Measurements from ENCODE around the gene BAZ2B.
"Not testable (repeated sequence)": the region's sequence is repeated elsewhere in the genome, so short reads cannot be mapped to it uniquely, and the experiment has no call there.

The BAZ2B gene

GRCh38 chr2:159633219-159633618 lies 16.9 kb upstream of the BAZ2B start:
- Histone ChIP-seq H3K4me2 (ENCODE audit: low read depth, low read length, poor library complexity, severe bottlenecking) (no peak overlapping the region), H3K9me3 (ENCODE audit: insufficient read depth, low read depth, low read length) (no peaks in the 10 kb centered on the region), H3F3A (ENCODE audit: low read depth) (no peaks in the 10 kb centered on the region), H3K4me1 (ENCODE audit: insufficient read depth, low read length, poor library complexity, severe bottlenecking) (no peaks in the 10 kb centered on the region), H3K9ac (ENCODE audit: low read depth, low read length, poor library complexity, severe bottlenecking) (no peak overlapping the region), H2AFZ (ENCODE audit: low read length) (no peak overlapping the region), H3K79me2 (ENCODE audit: insufficient read depth, low read length) (no peaks in the 10 kb centered on the region), H3K9me2 (replicated peaks; ENCODE audit: low read depth, low read length) (no peaks in the 10 kb centered on the region), H3K27me3 (ENCODE audit: insufficient read depth, low read length, poor library complexity, severe bottlenecking) (no peaks in the 10 kb centered on the region), H3K36me3 (ENCODE audit: insufficient read depth, low read length) (no peaks in the 10 kb centered on the region), H4K20me1 (ENCODE audit: insufficient read depth, low read length, poor library complexity, severe bottlenecking) (no peaks in the 10 kb centered on the region), H3K4me3 (ENCODE audit: low read length, poor library complexity, severe bottlenecking) (no peak overlapping the region)
- TF ChIP-seq EZH2phosphoT487 (IDR thresholded peaks at IDR 0.05; ENCODE audit: borderline replicate concordance) (no peak), CTCF (conservative IDR thresholded peaks at IDR 0.05; ENCODE audit: low read length) (no peak)

- not testable (repeated sequence) for H3K27me3 ChIP-seq (ENCODE audit: insufficient read depth, low read length, poor library complexity, severe bottlenecking); H3K4me2 ChIP-seq (ENCODE audit: low read depth, low read length, poor library complexity, severe bottlenecking); H4K20me1 ChIP-seq (ENCODE audit: insufficient read depth, low read length, poor library complexity, severe bottlenecking)
These were observed 9.3 kb upstream of the BAZ2B start for GRCh38 chr2:159625628-159626027.

GRCh38 chr2:159623436-159623835 lies 7.1 kb upstream of the BAZ2B start:
- no peaks in the 10 kb centered on the region for H3K27me3 ChIP-seq (ENCODE audit: insufficient read depth, low read length, poor library complexity, severe bottlenecking)
- no peaks in the 10 kb centered on the region for H3F3A ChIP-seq (ENCODE audit: low read depth)
- TF ChIP-seq CTCF (conservative IDR thresholded peaks at IDR 0.05; ENCODE audit: low read length) = no peak
- no peak for TF ChIP-seq EZH2phosphoT487 (IDR thresholded peaks at IDR 0.05; ENCODE audit: borderline replicate concordance)
- no peaks in the 10 kb centered on the region for H3K79me2 ChIP-seq (ENCODE audit: insufficient read depth, low read length)
- H3K36me3 ChIP-seq (ENCODE audit: insufficient read depth, low read length) = no peaks in the 10 kb centered on the region
- H4K20me1 ChIP-seq (ENCODE audit: insufficient read depth, low read length, poor library complexity, severe bottlenecking) = no peaks in the 10 kb centered on the region
- no peaks in the 10 kb centered on the region for H3K9me3 ChIP-seq (ENCODE audit: insufficient read depth, low read depth, low read length)
- no peak overlapping the region for H3K9ac ChIP-seq (ENCODE audit: low read depth, low read length, poor library complexity, severe bottlenecking)
- no peak overlapping the region for H2AFZ ChIP-seq (ENCODE audit: low read length)
- H3K4me3 ChIP-seq (ENCODE audit: low read length, poor library complexity, severe bottlenecking) = no peak overlapping the region
- H3K4me2 ChIP-seq (ENCODE audit: low read depth, low read length, poor library complexity, severe bottlenecking) = no peak overlapping the region
- no peaks in the 10 kb centered on the region for H3K9me2 ChIP-seq (replicated peaks; ENCODE audit: low read depth, low read length)
- H3K4me1 ChIP-seq (ENCODE audit: insufficient read depth, low read length, poor library complexity, severe bottlenecking) = no peaks in the 10 kb centered on the region

More at GRCh38 chr2:159625628-159626027, 9.3 kb upstream of the BAZ2B start:
- not testable (repeated sequence) for H3F3A ChIP-seq (ENCODE audit: low read depth); H2AFZ ChIP-seq (ENCODE audit: low read length); H3K4me3 ChIP-seq (ENCODE audit: low read length, poor library complexity, severe bottlenecking); H3K9ac ChIP-seq (ENCODE audit: low read depth, low read length, poor library complexity, severe bottlenecking); H3K4me1 ChIP-seq (ENCODE audit: insufficient read depth, low read length, poor library complexity, severe bottlenecking); H3K79me2 ChIP-seq (ENCODE audit: insufficient read depth, low read length); H3K9me2 ChIP-seq (replicated peaks; ENCODE audit: low read depth, low read length); H3K9me3 ChIP-seq (ENCODE audit: insufficient read depth, low read depth, low read length); H3K36me3 ChIP-seq (ENCODE audit: insufficient read depth, low read length)

GRCh38 chr2:159622966-159623365 lies 6.6 kb upstream of the BAZ2B start:
- Histone ChIP-seq H3K9me3 (ENCODE audit: insufficient read depth, low read depth, low read length) (no peaks in the 10 kb centered on the region), H3K27me3 (ENCODE audit: insufficient read depth, low read length, poor library complexity, severe bottlenecking) (no peaks in the 10 kb centered on the region), H2AFZ (ENCODE audit: low read length) (no peak overlapping the region), H3K79me2 (ENCODE audit: insufficient read depth, low read length) (no peaks in the 10 kb centered on the region), H3K9ac (ENCODE audit: low read depth, low read length, poor library complexity, severe bottlenecking) (no peak overlapping the region), H3K4me1 (ENCODE audit: insufficient read depth, low read length, poor library complexity, severe bottlenecking) (no peaks in the 10 kb centered on the region), H4K20me1 (ENCODE audit: insufficient read depth, low read length, poor library complexity, severe bottlenecking) (no peaks in the 10 kb centered on the region), H3K36me3 (ENCODE audit: insufficient read depth, low read length) (no peaks in the 10 kb centered on the region), H3K4me2 (ENCODE audit: low read depth, low read length, poor library complexity, severe bottlenecking) (no peak overlapping the region), H3F3A (ENCODE audit: low read depth) (no peaks in the 10 kb centered on the region), H3K9me2 (replicated peaks; ENCODE audit: low read depth, low read length) (no peaks in the 10 kb centered on the region), H3K4me3 (ENCODE audit: low read length, poor library complexity, severe bottlenecking) (no peak overlapping the region)
- no peak for TF ChIP-seq EZH2phosphoT487 (IDR thresholded peaks at IDR 0.05; ENCODE audit: borderline replicate concordance)
- TF ChIP-seq CTCF (conservative IDR thresholded peaks at IDR 0.05; ENCODE audit: low read length) = no peak

All from Loucy (cell line).